ENCODE results near the gene CREG2. TPM values are rescaled to one million over a fixed set of nuclear protein-coding genes. Genes with fewer than 3 reads are reported as not detected.
"Not testable (repeated sequence)": the region's sequence is repeated elsewhere in the genome, so short reads cannot be mapped to it uniquely, and the experiment has no call there.

CREG2 gene
- total RNA-seq, 2 experiments from 2014 or later: not detected

GRCh38 chr2:101354420-101355311 is 32.6 kb downstream of the CREG2 start:
- Mint-ChIP-seq H3K27ac (no peak overlapping the region), H3K36me3 (ENCODE audit: low read depth) (no peaks in the 10 kb centered on the region), H3K27me3 (ENCODE audit: low read depth) (peaks cover 6% of the 10 kb centered on the region), H3K4me1 (ENCODE audit: low read depth) (no peaks in the 10 kb centered on the region), H3K9me3 (ENCODE audit: insufficient read depth) (no peaks in the 10 kb centered on the region), H3K4me3 (no peak overlapping the region)
- ATAC-seq: no peak
- DNase-seq: no peak
- ChIA-PET POLR2A (interaction anchor here (0.7 kb wide), 1 partner anchor 204 kb away, joined by 3 read pairs; no protein-coding TSS in a partner anchor), CTCF (interaction anchor here (1.7 kb wide), 1 partner anchor 13 kb away, joined by 7 read pairs; no protein-coding TSS in a partner anchor)

- DNase-seq; H3K36me3 Mint-ChIP-seq (ENCODE audit: low read depth); POLR2A ChIA-PET; H3K27me3 Mint-ChIP-seq (ENCODE audit: low read depth); H3K9me3 Mint-ChIP-seq (ENCODE audit: insufficient read depth); ATAC-seq; H3K4me3 Mint-ChIP-seq; H3K4me1 Mint-ChIP-seq (ENCODE audit: low read depth); H3K27ac Mint-ChIP-seq: not testable (repeated sequence)
- CTCF ChIA-PET: interaction anchor here (1.2 kb wide), 1 partner anchor 10 kb away, joined by 5 read pairs; no protein-coding TSS in a partner anchor
These were observed 34.7 kb downstream of the CREG2 start for GRCh38 chr2:101352631-101353030.

- H3K4me1 Mint-ChIP-seq (ENCODE audit: low read depth): no peaks in the 10 kb centered on the region
- CTCF ChIA-PET: interaction anchor here (2.5 to 2.8 kb wide), 2 partner anchors 9 to 23 kb away, joined by 6 to 16 read pairs; no protein-coding TSS in a partner anchor
- no peaks in the 10 kb centered on the region for H3K36me3 Mint-ChIP-seq (ENCODE audit: low read depth)
- ATAC-seq (no peak), DNase-seq (no peak)
- peaks cover 2% of the 10 kb centered on the region for H3K27me3 Mint-ChIP-seq (ENCODE audit: low read depth)
- POLR2A ChIA-PET: no interaction called here
- no peak overlapping the region for H3K27ac Mint-ChIP-seq
- H3K9me3 Mint-ChIP-seq (ENCODE audit: insufficient read depth): no peaks in the 10 kb centered on the region
- H3K4me3 Mint-ChIP-seq: no peak overlapping the region
These were observed 36.1 kb downstream of the CREG2 start for GRCh38 chr2:101351207-101351606.

GRCh38 chr2:101349893-101350662 is 37.2 kb downstream of the CREG2 start:
- ATAC-seq: no peak
- Mint-ChIP-seq H3K4me1 (ENCODE audit: low read depth) (no peaks in the 10 kb centered on the region), H3K4me3 (no peak overlapping the region), H3K27ac (no peak overlapping the region), H3K9me3 (ENCODE audit: insufficient read depth) (no peaks in the 10 kb centered on the region), H3K27me3 (ENCODE audit: low read depth) (peaks cover 2% of the 10 kb centered on the region), H3K36me3 (ENCODE audit: low read depth) (no peaks in the 10 kb centered on the region)
- CTCF ChIA-PET: interaction anchor here (0.9 to 3.3 kb wide), 10 partner anchors 8 to 496 kb away, joined by 3 to 27 read pairs (median 5); partner anchors contain the start of gene CREG2
- no peak for DNase-seq
- POLR2A ChIA-PET: interaction anchor here (1.6 kb wide), 1 partner anchor 41 kb away, joined by 3 read pairs; the partner anchor contains the start of gene RNF149

- DNase-seq (no peak), ATAC-seq (no peak)
- CTCF ChIA-PET: interaction anchor here (1.1 to 3.3 kb wide), 5 partner anchors 13 to 125 kb away, joined by 3 to 27 read pairs (median 6); partner anchors contain the start of gene CREG2
- H3K27me3 Mint-ChIP-seq (ENCODE audit: low read depth): peaks cover 6% of the 10 kb centered on the region
- H3K4me1 Mint-ChIP-seq (ENCODE audit: low read depth): peaks cover 2% of the 10 kb centered on the region
- H3K36me3 Mint-ChIP-seq (ENCODE audit: low read depth): no peaks in the 10 kb centered on the region
- no peaks in the 10 kb centered on the region for H3K9me3 Mint-ChIP-seq (ENCODE audit: insufficient read depth)
- POLR2A ChIA-PET: interaction anchor here (0.8 to 1.6 kb wide), 2 partner anchors 10 to 40 kb away, joined by 3 read pairs; partner anchors contain the start of gene RNF149
- no peak overlapping the region for H3K4me3 Mint-ChIP-seq
- H3K27ac Mint-ChIP-seq: no peak overlapping the region
These were observed 38.4 kb downstream of the CREG2 start for GRCh38 chr2:101348883-101349282.

GRCh38 chr2:101346909-101347308 is 40.4 kb downstream of the CREG2 start:
- POLR2A ChIA-PET: no interaction called here
- no peaks in the 10 kb centered on the region for H3K36me3 Mint-ChIP-seq (ENCODE audit: low read depth)
- peaks cover 13% of the 10 kb centered on the region for H3K4me1 Mint-ChIP-seq (ENCODE audit: low read depth)
- CTCF ChIA-PET: interaction anchor here (1.1 to 1.4 kb wide), 3 partner anchors 11 to 36 kb away, joined by 3 to 8 read pairs (median 4); no protein-coding TSS in a partner anchor
- no peaks in the 10 kb centered on the region for H3K9me3 Mint-ChIP-seq (ENCODE audit: insufficient read depth)
- H3K27ac Mint-ChIP-seq: no peak overlapping the region
- DNase-seq: no peak
- H3K4me3 Mint-ChIP-seq: no peak overlapping the region
- ATAC-seq: no peak
- H3K27me3 Mint-ChIP-seq (ENCODE audit: low read depth): peaks cover 4% of the 10 kb centered on the region

GRCh38 chr2:101344137-101344536 is 43.2 kb downstream of the CREG2 start:
- Mint-ChIP-seq H3K27me3 (ENCODE audit: low read depth) (peaks cover 4% of the 10 kb centered on the region), H3K36me3 (ENCODE audit: low read depth) (no peaks in the 10 kb centered on the region), H3K4me1 (ENCODE audit: low read depth) (peaks cover 40% of the 10 kb centered on the region), H3K27ac (no peak overlapping the region), H3K4me3 (no peak overlapping the region), H3K9me3 (ENCODE audit: insufficient read depth) (no peaks in the 10 kb centered on the region)
- DNase-seq (no peak), ATAC-seq (no peak)
- CTCF ChIA-PET: no interaction called here
- POLR2A ChIA-PET: no interaction called here

- H3K4me3 Mint-ChIP-seq: no peak overlapping the region
- ATAC-seq (no peak), DNase-seq (no peak)
- H3K36me3 Mint-ChIP-seq (ENCODE audit: low read depth): no peaks in the 10 kb centered on the region
- peaks cover 48% of the 10 kb centered on the region for H3K4me1 Mint-ChIP-seq (ENCODE audit: low read depth)
- peaks cover 4% of the 10 kb centered on the region for H3K27me3 Mint-ChIP-seq (ENCODE audit: low read depth)
- CTCF ChIA-PET: interaction anchor here (1.0 to 4.0 kb wide), 43 partner anchors 8 to 531 kb away, joined by 3 to 53 read pairs (median 5); partner anchors contain the start of genes CREG2 and RNF149
- no peaks in the 10 kb centered on the region for H3K9me3 Mint-ChIP-seq (ENCODE audit: insufficient read depth)
- no peak overlapping the region for H3K27ac Mint-ChIP-seq
- POLR2A ChIA-PET: interaction anchor here (2.1 kb wide), 1 partner anchor 34 kb away, joined by 5 read pairs; the partner anchor contains the start of gene RNF149
These were observed 44.7 kb downstream of the CREG2 start for GRCh38 chr2:101342625-101343008.

GRCh38 chr2:101341901-101342624 is 45.2 kb downstream of the CREG2 start:
- peak overlapping the region; percentile 74 for H3K27ac Mint-ChIP-seq

GRCh38 chr2:101341421-101341820 is 45.9 kb downstream of the CREG2 start:
- POLR2A ChIA-PET: interaction anchor here (2.1 kb wide), 1 partner anchor 33 kb away, joined by 5 read pairs; the partner anchor contains the start of gene RNF149
- DNase-seq (peak; percentile 65), ATAC-seq (peak; percentile 67)
- no peaks in the 10 kb centered on the region for H3K36me3 Mint-ChIP-seq (ENCODE audit: low read depth)
- no peak overlapping the region for H3K4me3 Mint-ChIP-seq
- H3K9me3 Mint-ChIP-seq (ENCODE audit: insufficient read depth): no peaks in the 10 kb centered on the region
- H3K27me3 Mint-ChIP-seq (ENCODE audit: low read depth): peaks cover 4% of the 10 kb centered on the region
- H3K27ac Mint-ChIP-seq: no peak overlapping the region
- CTCF ChIA-PET: interaction anchor here (0.6 to 4.0 kb wide), 47 partner anchors 8 to 900 kb away, joined by 3 to 53 read pairs (median 5); partner anchors contain the start of genes CREG2 and RNF149
- H3K4me1 Mint-ChIP-seq (ENCODE audit: low read depth): peaks cover 48% of the 10 kb centered on the region

More at GRCh38 chr2:101341901-101342624, 45.2 kb downstream of the CREG2 start:
- Mint-ChIP-seq H3K9me3 (ENCODE audit: insufficient read depth) (no peaks in the 10 kb centered on the region), H3K36me3 (ENCODE audit: low read depth) (no peaks in the 10 kb centered on the region), H3K4me1 (ENCODE audit: low read depth) (peaks cover 48% of the 10 kb centered on the region), H3K4me3 (no peak overlapping the region), H3K27me3 (ENCODE audit: low read depth) (peaks cover 4% of the 10 kb centered on the region)
- DNase-seq (peak; percentile 75), ATAC-seq (peak; percentile 62)
- ChIA-PET CTCF (interaction anchor here (0.6 to 4.0 kb wide), 52 partner anchors 9 to 899 kb away, joined by 3 to 53 read pairs (median 4); partner anchors contain the start of genes CREG2 and RNF149), POLR2A (interaction anchor here (2.1 kb wide), 1 partner anchor 34 kb away, joined by 5 read pairs; the partner anchor contains the start of gene RNF149)
